GM11168 (cell line): ENCODE results near the gene PTGFRN.
"Not testable (repeated sequence)": the region's sequence is repeated elsewhere in the genome, so short reads cannot be mapped to it uniquely, and the experiment has no call there.

Experiments
- in situ Hi-C: fragments of 300-500 bp; cut with MboI; formaldehyde crosslinking; loops from one replicate; pipeline ENCODE4 v1.12.0; 2022; ENCODE audit warnings: low sequenced_read_pairs; ENCODE audit not compliant: unreplicated experiment

The PTGFRN gene

GRCh38 chr1:116909512-116910378 lies at the start of gene PTGFRN:
TSS of gene PTGFRN (plus strand) at chr1:116909916. CDS start at chr1:116910204, 288 bp downstream.
- in situ Hi-C loops: no loop called here

DNA sequence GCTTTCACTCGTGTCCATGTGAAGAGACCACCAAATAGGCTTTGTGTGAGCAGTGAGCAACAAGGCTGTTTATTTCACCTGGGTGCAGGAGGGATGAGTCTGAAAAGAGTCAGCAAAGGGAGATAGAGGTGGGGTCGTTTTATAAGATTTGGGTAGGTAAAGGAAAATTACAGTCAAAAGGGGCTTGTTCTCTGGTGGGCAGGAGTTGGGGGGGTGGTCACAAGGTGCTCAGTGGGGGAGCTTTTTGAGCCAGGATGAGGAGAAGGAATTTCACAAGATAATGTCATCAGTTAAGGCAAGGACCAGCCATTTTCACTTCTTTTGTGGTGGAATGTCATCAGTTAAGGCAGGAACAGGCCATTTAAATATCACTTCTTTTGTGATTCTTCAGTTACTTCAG lies 49.5 kb upstream of the PTGFRN start:
- in situ Hi-C loops: not testable (repeated sequence)

DNA sequence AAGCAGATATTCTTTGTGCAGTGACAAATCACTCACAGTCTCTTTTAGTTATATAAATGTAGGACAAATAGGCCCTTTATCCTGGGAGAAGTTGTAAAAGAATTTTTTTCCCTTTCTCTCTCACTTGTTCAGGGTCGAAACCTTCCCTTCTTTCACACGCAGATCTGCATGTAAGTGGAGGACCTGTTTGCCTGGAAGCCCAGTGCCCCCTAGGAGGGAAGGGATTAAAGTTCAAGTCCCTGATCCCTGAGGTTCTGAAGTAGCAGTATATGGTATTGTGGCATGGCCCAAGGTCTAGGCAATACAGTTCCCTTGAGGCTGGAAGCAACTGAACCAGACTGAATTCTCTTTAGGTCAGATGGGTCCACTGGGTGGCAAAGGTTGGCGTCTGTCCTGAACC lies 48.6 kb upstream of the PTGFRN start:
- in situ Hi-C loops: no loop called here

DNA sequence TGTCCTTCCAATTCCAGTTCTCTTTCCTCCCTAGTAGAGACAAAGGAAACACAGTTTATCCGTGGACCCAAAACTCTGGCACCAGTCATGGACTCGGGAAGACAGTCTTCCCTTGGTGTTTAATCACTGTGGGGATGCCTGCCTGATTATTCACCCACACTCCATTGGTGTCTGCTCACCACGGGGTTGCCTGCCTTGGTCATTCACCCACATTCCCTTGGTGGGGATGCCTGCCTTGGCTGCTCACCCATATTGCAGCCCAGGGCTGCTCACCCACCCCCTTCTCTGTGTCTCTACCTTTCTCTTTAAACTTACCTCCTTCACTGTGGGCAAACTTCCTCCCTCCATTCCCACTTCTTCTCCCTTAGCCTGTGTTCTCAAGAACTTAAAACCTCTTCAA lies 46.7 kb upstream of the PTGFRN start:
- in situ Hi-C loops: not testable (repeated sequence)

DNA sequence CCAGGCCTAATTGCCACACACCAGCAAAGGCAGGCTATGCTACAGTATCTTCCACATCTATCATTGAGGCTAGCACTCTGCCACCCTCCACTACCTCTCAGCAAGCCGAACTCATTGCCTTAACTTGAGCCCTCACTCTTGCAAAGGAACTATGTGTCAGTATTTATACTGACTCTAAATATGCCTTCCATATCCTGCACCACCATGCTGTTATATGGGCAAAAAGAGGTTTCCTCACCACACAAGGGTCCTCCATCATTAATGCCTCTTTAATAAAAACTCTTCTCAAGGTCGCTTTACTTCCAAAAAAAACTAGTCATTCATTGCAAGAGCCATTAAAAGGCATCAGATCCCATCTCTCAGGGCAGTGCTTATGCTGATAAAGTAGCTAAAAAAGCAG lies 43.2 kb upstream of the PTGFRN start:
- in situ Hi-C loops: not testable (repeated sequence)

- in situ Hi-C loops: no loop called here
These were observed 41.3 kb upstream of the PTGFRN start for GRCh38 chr1:116868385-116868784.

DNA sequence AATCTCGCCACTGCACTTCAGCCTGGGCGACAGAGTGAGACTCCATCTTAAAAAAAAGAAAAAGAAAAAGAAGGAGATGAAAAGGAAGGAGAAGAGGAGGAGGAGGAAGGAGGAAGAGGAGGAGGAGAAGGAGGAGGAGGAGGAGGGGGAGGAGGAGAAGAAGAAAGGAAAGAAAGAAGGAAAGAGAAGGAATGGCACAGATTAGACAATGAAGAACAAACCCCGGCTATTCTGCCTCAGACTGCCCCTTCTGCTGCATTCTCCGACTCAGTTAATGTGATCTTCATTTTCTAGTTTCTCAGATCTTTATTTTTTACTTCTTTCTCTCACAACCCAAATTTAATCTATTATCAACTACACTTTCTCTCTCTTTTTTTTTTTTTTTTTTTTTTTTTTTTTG lies 40.1 kb upstream of the PTGFRN start:
- in situ Hi-C loops: no loop called here

GRCh38 chr1:116870300-116870699 lies 39.4 kb upstream of the PTGFRN start:
- in situ Hi-C loops: no loop called here

GRCh38 chr1:116871779-116872146 lies 38.0 kb upstream of the PTGFRN start:
- in situ Hi-C loops: no loop called here

- in situ Hi-C loops: no loop called here
These were observed 35.9 kb upstream of the PTGFRN start for GRCh38 chr1:116873680-116874271.

DNA sequence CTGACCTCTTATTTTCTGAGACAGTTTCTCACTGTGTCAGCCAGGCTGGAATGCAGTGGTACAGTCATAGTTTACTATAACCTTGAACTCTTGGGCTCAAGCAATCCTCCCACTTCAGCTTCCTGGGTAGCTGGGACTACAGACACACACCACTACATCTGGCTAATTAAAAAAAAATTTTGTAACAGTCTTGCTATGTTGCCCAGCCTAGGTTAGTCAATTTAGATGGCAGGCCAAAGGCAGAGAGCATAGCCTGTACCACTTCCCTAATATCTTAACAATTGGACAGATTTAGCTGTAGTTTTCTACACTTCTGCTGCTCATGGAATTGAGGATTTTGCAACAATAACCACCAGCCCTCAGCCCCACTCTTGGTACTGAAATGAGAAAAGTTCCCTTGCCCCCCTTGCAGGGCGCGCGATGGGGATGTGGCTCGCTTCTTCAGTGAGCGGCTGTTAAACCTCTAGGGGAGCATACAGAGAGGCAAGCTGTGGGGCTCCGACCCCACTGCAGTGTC lies 34.9 kb upstream of the PTGFRN start:
- in situ Hi-C loops: no loop called here

- in situ Hi-C loops: no loop called here
These were observed 34.3 kb upstream of the PTGFRN start for GRCh38 chr1:116875391-116875790.

- in situ Hi-C loops: not testable (repeated sequence)
These were observed 33.8 kb upstream of the PTGFRN start for GRCh38 chr1:116875946-116876345.

DNA sequence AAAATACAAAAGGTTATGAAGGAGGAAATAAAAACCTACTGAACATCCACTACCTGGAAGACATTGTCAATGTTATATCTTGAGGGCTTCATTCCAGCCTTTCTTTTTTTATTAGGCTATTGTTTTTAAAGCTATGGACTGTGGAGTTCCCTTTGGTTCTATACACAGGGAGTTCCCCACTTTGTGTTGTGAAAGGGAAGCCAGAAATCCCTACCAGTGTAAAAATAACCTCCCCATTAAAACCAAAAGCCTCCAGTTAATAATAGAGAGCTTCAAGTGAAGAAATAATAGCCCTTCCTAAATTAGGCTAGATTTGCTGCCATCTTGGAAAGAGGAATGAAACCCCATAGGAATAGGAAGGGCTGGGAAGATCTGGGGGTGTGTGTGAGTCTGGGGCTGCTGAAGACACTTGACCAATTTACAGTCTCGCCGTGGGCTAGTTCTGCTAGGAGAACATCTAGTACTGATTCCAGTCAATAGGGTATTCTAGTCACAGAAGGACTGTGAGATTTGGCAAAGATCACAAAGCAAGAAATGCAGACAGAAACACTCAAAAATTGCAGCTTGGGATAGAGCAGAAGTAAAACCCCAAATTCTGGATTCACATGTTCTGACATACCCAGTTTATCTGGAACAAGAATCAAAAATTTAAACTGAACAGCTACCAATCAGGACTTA lies 32.4 kb upstream of the PTGFRN start:
- in situ Hi-C loops: no loop called here

DNA sequence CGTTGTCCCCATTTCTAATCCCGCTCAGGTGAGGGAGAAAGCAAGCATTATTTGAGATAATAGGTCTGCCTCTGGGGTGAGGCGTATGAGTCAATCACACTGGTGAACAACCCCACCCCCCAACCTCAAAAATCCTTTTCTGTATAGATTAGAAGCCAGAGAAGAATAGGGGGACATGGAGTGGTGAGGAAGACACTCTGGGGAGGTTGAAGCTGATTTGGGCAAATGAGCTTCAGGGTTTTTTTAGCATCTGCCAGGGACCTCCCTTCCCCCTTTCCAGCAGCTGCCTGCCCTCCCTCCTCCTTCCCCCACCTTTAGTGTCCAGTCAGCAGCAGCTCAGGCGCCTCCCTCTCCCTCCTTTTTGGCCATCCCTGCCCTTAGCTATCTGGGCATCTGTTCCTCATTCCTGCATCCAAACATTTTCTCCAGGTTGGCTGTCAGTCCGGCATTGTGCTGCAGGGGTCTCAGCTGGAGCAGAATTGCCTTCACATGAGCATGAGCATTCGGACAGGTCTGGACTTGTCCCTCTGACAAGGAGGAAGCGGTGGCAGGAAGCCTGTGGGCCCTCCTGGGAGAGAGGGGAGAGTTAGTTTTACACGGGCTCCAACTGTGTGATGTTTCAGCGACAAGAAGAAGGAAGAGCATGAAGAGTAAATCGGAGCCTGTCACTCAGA lies 30.8 kb upstream of the PTGFRN start:
- in situ Hi-C loops: no loop called here

- in situ Hi-C loops: no loop called here
These were observed 30.1 kb upstream of the PTGFRN start for GRCh38 chr1:116879478-116880133.

- in situ Hi-C loops: no loop called here
These were observed 28.8 kb upstream of the PTGFRN start for GRCh38 chr1:116880917-116881316.

- in situ Hi-C loops: no loop called here
These were observed 27.7 kb upstream of the PTGFRN start for GRCh38 chr1:116881879-116882520.

- in situ Hi-C loops: no loop called here
These were observed 26.9 kb upstream of the PTGFRN start for GRCh38 chr1:116882866-116883265.
